HepG2 (cell line): Measurements from ENCODE around the gene GPR152. TPM values are rescaled to one million over a fixed set of nuclear protein-coding genes. Genes with fewer than 3 reads are reported as not detected.

Source experiments
- ATAC-seq: fragments of 200-7000 bp; cut with Tn5 transposase; 3 replicates; pipeline ENCODE4 v1.9.1; 2020; ENCODE audit warnings: mild to moderate bottlenecking, moderate library complexity
- BruUV-seq: library from RNA; stranded (reverse); fragments of 400-500 nt; replicated peaks from 2 replicates; lab custom pipeline; 2021; lab: Mats Ljungman, UMichigan
- CTCF ChIA-PET: fragments of 300-600 bp; formaldehyde crosslinking; extraction: SDS; loops from one replicate; lab custom pipeline; 2021; ENCODE audit warnings: low total read pairs, inconsistent platforms, low intra/inter-chr PET ratio; lab: Yijun Ruan, JAX
- POLR2A ChIA-PET: fragments of 350-600 bp; sonication (Branson Sonifier 250); formaldehyde crosslinking; loops from one replicate; lab custom pipeline; 2020; ENCODE audit warnings: antibody characterized with exemption, inconsistent platforms; lab: Yijun Ruan, JAX
- DNase-seq: peaks from one replicate; pipeline ENCODE4 v3.0.0-alpha.2; 2015; ENCODE audit warnings: low spot score
- FAIRE-seq: peaks from 3 replicates; lab custom pipeline; 2011; peaks lifted over from hg19 to GRCh38; lab: Jason Lieb, UNC
- H2AFZ ChIP-seq: one replicate; pipeline ENCODE4 v1.6.1; 2011; ENCODE audit warnings: low read length, inconsistent platforms
- H3K27ac ChIP-seq: fragments of 300-600 bp; 3 replicates; pipeline ENCODE4 v1.8.0; 2011; ENCODE audit warnings: mixed run types, mild to moderate bottlenecking, mixed read lengths, low read length, inconsistent platforms; ENCODE audit not compliant: insufficient read depth; ENCODE audit errors: extremely low read length
- H3K27me3 ChIP-seq, 2 experiments: fragments of 200-600 bp in 1 of 2; 2 replicates in 1 of 2; 3 replicates in 1 of 2; pipeline versions ENCODE4 v1.6.0 to v1.8.0; 2011; ENCODE audit warnings: low read length in 2 of 2, mild to moderate bottlenecking in 2 of 2, moderate library complexity in 2 of 2, inconsistent platforms in 1 of 2; ENCODE audit not compliant: insufficient read depth in 2 of 2, control insufficient read depth in 1 of 2
- H3K36me3 ChIP-seq, 2 experiments: fragments of 200-600 bp in 1 of 2; replicated peaks in 1 of 2; 2 replicates in 1 of 2; 3 replicates in 1 of 2; pipeline versions ENCODE4 v1.5.1 to v1.8.0; 2011; ENCODE audit warnings: low read length in 2 of 2, inconsistent platforms in 1 of 2; ENCODE audit not compliant: insufficient read depth in 2 of 2, control insufficient read depth in 1 of 2
- H3K4me1 ChIP-seq: 2 replicates; pipeline ENCODE4 v1.5.1; 2012; ENCODE audit warnings: low read length, inconsistent platforms; ENCODE audit not compliant: insufficient read depth
- H3K4me2 ChIP-seq: 2 replicates; pipeline ENCODE4 v1.6.0; 2011; ENCODE audit warnings: low read depth, low read length, inconsistent platforms
- H3K4me3 ChIP-seq, 3 experiments: fragments of 200-600 bp in 1 of 3; sonication (generic), shearing (Covaris generic) in 1 of 3; replicated peaks in 1 of 3; 2 replicates each; pipeline ENCODE4 v1.5.1; 2011 to 2016; ENCODE audit warnings: low read length in 3 of 3, inconsistent platforms in 2 of 3, low read depth in 2 of 3, mild to moderate bottlenecking in 2 of 3, control low read depth in 1 of 3, mixed read lengths in 1 of 3; ENCODE audit not compliant: insufficient read depth in 1 of 3
- H3K79me2 ChIP-seq: one replicate; pipeline ENCODE4 v1.6.1; 2011; ENCODE audit warnings: low read length, inconsistent platforms; ENCODE audit not compliant: insufficient read depth
- H3K9ac ChIP-seq: 2 replicates; pipeline ENCODE4 v1.6.0; 2011; ENCODE audit warnings: mild to moderate bottlenecking, low read depth, low read length, inconsistent platforms; ENCODE audit not compliant: insufficient read depth
- H3K9me3 ChIP-seq: 2 replicates; pipeline ENCODE4 v1.5.1; 2012; ENCODE audit warnings: mild to moderate bottlenecking, low read length
- H4K20me1 ChIP-seq: 2 replicates; pipeline ENCODE4 v1.6.0; 2011; ENCODE audit warnings: inconsistent platforms, mild to moderate bottlenecking, low read length, moderate library complexity; ENCODE audit not compliant: insufficient read depth
- HMGXB3 ChIP-seq: sonication (generic); formaldehyde crosslinking; IDR thresholded peaks from 2 replicates; pipeline ENCODE4 v1.4.0; 2020; ENCODE audit warnings: missing genetic modification reagents, borderline replicate concordance
- PATZ1 ChIP-seq: sonication (generic); formaldehyde crosslinking; IDR thresholded peaks from 2 replicates; pipeline ENCODE4 v1.4.0; 2020; ENCODE audit warnings: missing genetic modification reagents
- RXRB ChIP-seq: IDR thresholded peaks from 2 replicates; pipeline ENCODE4 v1.6.1; 2016; ENCODE audit warnings: borderline replicate concordance, missing genetic modification reagents, missing compliant biosample characterization
- ZNF180 ChIP-seq: sonication (generic); formaldehyde crosslinking; IDR thresholded peaks from 2 replicates; pipeline ENCODE4 v1.4.0; 2020; ENCODE audit warnings: low read depth, missing genetic modification reagents, borderline replicate concordance
- ZNF878 ChIP-seq: sonication (generic); formaldehyde crosslinking; IDR thresholded peaks from 2 replicates; pipeline ENCODE4 v1.8.1; 2023; ENCODE audit warnings: mild to moderate bottlenecking, missing genetic modification reagents, moderate library complexity
- WGBS: methylation state at CpG from one replicate; pipeline ENCODE4 v1.1.6; 2017; ENCODE audit warnings: low lambda C conversion rate; 5-methylcytosine and 5-hydroxymethylcytosine counted together
- in situ Hi-C: cut with HindIII; loops from 2 replicates; pipeline ENCODE4 v1.10.0; 2017; ENCODE audit warnings: low pct_unique_long_range_greater_than_20kb; ENCODE audit not compliant: extremely low pct_ligation_motif_present
- intact Hi-C: fragments of 100-400 bp; cut with micrococcal nuclease; formaldehyde crosslinking; loops from one replicate; pipeline ENCODE4 v1.10.0; 2022; ENCODE audit not compliant: unreplicated experiment
- polyA plus RNA-seq, 8 experiments: library from polyadenylated mRNA; depleted of rRNA in 3 of 8; stranded (reverse) in 7 of 8; unstranded in 1 of 8; fragments of >200 nt; fragmentation: Illumina TruSeq in 4 of 8; extraction: Trizol in 4 of 8; gene quantifications; 2 replicates each; pipeline versions ENCODE4 v1.2.1 to v1.2.3, GENCODE V29; 2011 to 2016; ENCODE audit warnings: low read depth in 4 of 8, missing spikeins in 1 of 8, mixed read lengths in 1 of 8; ENCODE audit not compliant: insufficient read depth in 1 of 8
- total RNA-seq, 5 experiments: library from RNA; depleted of rRNA; stranded (reverse); fragments of >200 nt; fragmentation: Illumina TruSeq; extraction: Trizol; gene quantifications; 2 replicates each; pipeline ENCODE4 v1.2.3, GENCODE V29; 2016; ENCODE audit warnings: low read depth in 1 of 5

The GPR152 gene
- total and polyA plus RNA-seq, 2 of the 13 experiments (the other 11 are each of a cell fraction or from before 2014, with no cell fraction given): not detected

- in situ Hi-C loops (no loop called here), intact Hi-C loops (no loop called here)
- Histone ChIP-seq H4K20me1 (no peaks in the 10 kb centered on the region), H3K9ac (no peak overlapping the region), H3K4me2 (no peak overlapping the region), H3K27me3 (no peaks in the 10 kb centered on the region), H3K36me3 (peaks cover 3 to 14% of the 10 kb centered on the region in 2 experiments; a peak in 4 of 5 replicates), H3K4me1 (no peaks in the 10 kb centered on the region), H3K4me3 (no peak overlapping the region), H3K9me3 (no peaks in the 10 kb centered on the region), H2AFZ (no peak overlapping the region), H3K79me2 (no peaks in the 10 kb centered on the region), H3K27ac (no peak overlapping the region)
- ChIA-PET CTCF (no interaction called here), POLR2A (no interaction called here)
- 98% methylated on average over 39 of the region's 65 CpGs for WGBS
- DNase-seq: no peak
- ATAC-seq: no peak
- FAIRE-seq: no peak
- TF ChIP-seq ZNF878 (CRISPR knock-in tag) (no peak), PATZ1 (CRISPR knock-in tag) (no peak), HMGXB3 (CRISPR knock-in tag) (no peak), RXRB (CRISPR knock-in tag) (no peak), ZNF180 (CRISPR knock-in tag) (no peak)
- no TSS peak for BruUV-seq
Measured at GRCh38 chr11:67493548-67494370, 41.2 kb upstream of the GPR152 start.
